OCI-LY3 (cell line): ENCODE data around the gene GPR183.

Experiments
- H2AFZ ChIP-seq: fragments of 200-600, 300-600 bp; shearing (Covaris generic); 2 replicates; pipeline ENCODE4 v1.6.0; 2014; ENCODE audit warnings: antibody characterized with exemption, low read depth, low read length
- H3K27ac ChIP-seq: fragments of 200-600, 300-600 bp; sonication (generic); 2 replicates; pipeline ENCODE4 v1.5.1; 2014; ENCODE audit warnings: mild to moderate bottlenecking, low read length, moderate library complexity, mixed read lengths
- H3K27me3 ChIP-seq: fragments of 200-600, 300-600 bp; sonication (generic); 2 replicates; pipeline ENCODE4 v1.6.1; 2014; ENCODE audit warnings: low read depth, low read length, mixed read lengths
- H3K36me3 ChIP-seq: fragments of 200-600, 300-600 bp; sonication (generic); replicated peaks from 2 replicates; pipeline ENCODE3; 2014; ENCODE audit warnings: low read depth, low read length, mixed read lengths
- H3K4me1 ChIP-seq: fragments of 300-600, 200-600 bp; sonication (generic); 2 replicates; pipeline ENCODE4 v1.6.1; 2014; ENCODE audit warnings: low read length, mixed read lengths
- H3K4me2 ChIP-seq: fragments of 200-600, 300-600 bp; sonication (generic); 2 replicates; pipeline ENCODE4 v1.6.1; 2014; ENCODE audit warnings: low read length, mixed read lengths
- H3K4me3 ChIP-seq: fragments of 300-600, 200-600 bp; sonication (generic); 2 replicates; pipeline ENCODE4 v1.5.1; 2014; ENCODE audit warnings: antibody characterized with exemption, mild to moderate bottlenecking, low read length, moderate library complexity
- H3K79me2 ChIP-seq: fragments of 300-600, 200-600 bp; shearing (Covaris generic); 2 replicates; pipeline ENCODE4 v1.6.1; 2014; ENCODE audit warnings: mild to moderate bottlenecking, low read length, mixed read lengths
- H3K9ac ChIP-seq: fragments of 300-600, 200-600 bp; shearing (Covaris generic); 2 replicates; pipeline ENCODE4 v1.6.0; 2014; ENCODE audit warnings: mild to moderate bottlenecking, low read length, moderate library complexity
- H3K9me3 ChIP-seq: fragments of 200-600, 300-600 bp; shearing (Covaris generic); 2 replicates; pipeline ENCODE4 v1.6.1; 2014; ENCODE audit warnings: low read length, mixed read lengths; ENCODE audit not compliant: insufficient read depth
- H4K20me1 ChIP-seq: fragments of 200-600, 300-600 bp; sonication (generic); 2 replicates; pipeline ENCODE4 v1.6.1; 2016; ENCODE audit warnings: low read length, mixed read lengths; ENCODE audit not compliant: insufficient read depth
- EZH2phosphoT487 ChIP-seq: fragments of 200-600 bp; shearing (Covaris generic); IDR thresholded peaks from 2 replicates; pipeline ENCODE4 v1.6.1; 2018; ENCODE audit warnings: antibody characterized with exemption, mixed run types, low read depth
- TF ChIP-seq, protein P1 (sequence below): fragments of 200-600, 300-600 bp; sonication (generic); IDR thresholded peaks from 2 replicates; pipeline ENCODE4 v1.5.1; 2014; ENCODE audit warnings: antibody characterized with exemption, low read length, low read depth

The GPR183 gene

DNA sequence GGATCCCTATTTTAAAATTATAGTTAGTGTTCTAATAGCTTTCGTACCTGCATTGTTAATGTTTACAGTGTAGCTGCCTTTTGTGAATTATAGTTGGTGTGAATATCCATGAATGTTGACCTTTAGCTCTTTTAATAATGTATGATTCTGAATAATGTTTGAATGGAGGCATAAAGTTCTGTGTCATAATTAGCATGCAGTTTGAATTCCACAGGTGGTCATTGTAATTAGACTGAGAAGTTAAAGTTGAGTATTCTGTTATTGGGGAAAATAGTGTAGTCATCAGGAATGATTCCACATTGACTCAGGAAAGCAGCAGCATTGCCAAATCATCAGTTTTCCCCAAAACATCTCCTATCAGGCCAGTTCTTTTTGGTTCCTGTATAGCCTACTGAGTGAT is 61.1 kb downstream of the GPR183 start:
- H3K9me3 ChIP-seq = no peaks in the 10 kb centered on the region
- no peak overlapping the region for H2AFZ ChIP-seq
- no peaks in the 10 kb centered on the region for H4K20me1 ChIP-seq
- no peak overlapping the region for H3K4me3 ChIP-seq
- H3K36me3 ChIP-seq = peaks cover 15% of the 10 kb centered on the region
- TF ChIP-seq, protein P1, sequence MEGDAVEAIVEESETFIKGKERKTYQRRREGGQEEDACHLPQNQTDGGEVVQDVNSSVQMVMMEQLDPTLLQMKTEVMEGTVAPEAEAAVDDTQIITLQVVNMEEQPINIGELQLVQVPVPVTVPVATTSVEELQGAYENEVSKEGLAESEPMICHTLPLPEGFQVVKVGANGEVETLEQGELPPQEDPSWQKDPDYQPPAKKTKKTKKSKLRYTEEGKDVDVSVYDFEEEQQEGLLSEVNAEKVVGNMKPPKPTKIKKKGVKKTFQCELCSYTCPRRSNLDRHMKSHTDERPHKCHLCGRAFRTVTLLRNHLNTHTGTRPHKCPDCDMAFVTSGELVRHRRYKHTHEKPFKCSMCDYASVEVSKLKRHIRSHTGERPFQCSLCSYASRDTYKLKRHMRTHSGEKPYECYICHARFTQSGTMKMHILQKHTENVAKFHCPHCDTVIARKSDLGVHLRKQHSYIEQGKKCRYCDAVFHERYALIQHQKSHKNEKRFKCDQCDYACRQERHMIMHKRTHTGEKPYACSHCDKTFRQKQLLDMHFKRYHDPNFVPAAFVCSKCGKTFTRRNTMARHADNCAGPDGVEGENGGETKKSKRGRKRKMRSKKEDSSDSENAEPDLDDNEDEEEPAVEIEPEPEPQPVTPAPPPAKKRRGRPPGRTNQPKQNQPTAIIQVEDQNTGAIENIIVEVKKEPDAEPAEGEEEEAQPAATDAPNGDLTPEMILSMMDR = no peak
- no peak for TF ChIP-seq EZH2phosphoT487
- H3K27me3 ChIP-seq = no peaks in the 10 kb centered on the region
- no peak overlapping the region for H3K4me2 ChIP-seq
- no peaks in the 10 kb centered on the region for H3K79me2 ChIP-seq
- H3K9ac ChIP-seq = no peak overlapping the region
- no peak overlapping the region for H3K27ac ChIP-seq
- no peaks in the 10 kb centered on the region for H3K4me1 ChIP-seq
